Ishikawa (cell line): ENCODE measurements around the gene ZNF688.

ENCODE experiments used
- CEBPB ChIP-seq: IDR thresholded peaks from 2 replicates; pipeline ENCODE4 v1.6.1; 2012
- CREB1 ChIP-seq: IDR thresholded peaks from 2 replicates; pipeline ENCODE4 v1.6.1; 2012; ENCODE audit warnings: low read depth
- EGR1 ChIP-seq: IDR thresholded peaks from 2 replicates; pipeline ENCODE4 v1.6.1; 2012
- EP300 ChIP-seq: IDR thresholded peaks from 2 replicates; pipeline ENCODE4 v1.6.1; 2012; ENCODE audit warnings: borderline replicate concordance
- FOXM1 ChIP-seq: IDR thresholded peaks from 2 replicates; pipeline ENCODE4 v1.6.1; 2012; ENCODE audit warnings: low read depth, borderline replicate concordance
- MAX ChIP-seq: IDR thresholded peaks from 2 replicates; pipeline ENCODE4 v1.6.1; 2012
- NFIC ChIP-seq: IDR thresholded peaks from 2 replicates; pipeline ENCODE4 v1.6.1; 2012
- RAD21 ChIP-seq: IDR thresholded peaks from 2 replicates; pipeline ENCODE4 v1.6.1; 2012; ENCODE audit warnings: low read depth
- REST ChIP-seq: IDR thresholded peaks from 2 replicates; pipeline ENCODE4 v1.6.1; 2012; ENCODE audit warnings: low read depth, mild to moderate bottlenecking
- TAF1 ChIP-seq: IDR thresholded peaks from 2 replicates; pipeline ENCODE4 v1.6.1; 2012; ENCODE audit warnings: low read depth, mild to moderate bottlenecking
- TCF12 ChIP-seq: IDR thresholded peaks from 2 replicates; pipeline ENCODE4 v1.6.1; 2012; ENCODE audit warnings: low read depth
- TEAD4 ChIP-seq: IDR thresholded peaks from 2 replicates; pipeline ENCODE4 v1.6.1; 2012
- USF1 ChIP-seq: IDR thresholded peaks from 2 replicates; pipeline ENCODE4 v1.6.1; 2012
- YY1 ChIP-seq: IDR thresholded peaks from 2 replicates; pipeline ENCODE4 v1.6.1; 2012; ENCODE audit warnings: low read depth
- ZBTB7A ChIP-seq: IDR thresholded peaks from 2 replicates; pipeline ENCODE4 v1.6.1; 2012; ENCODE audit warnings: low read depth

ZNF688 gene

GRCh38 chr16:30561089-30561816 is 10.3 kb downstream of the ZNF688 start:
- no peak for TF ChIP-seq REST
- no peak for TF ChIP-seq TCF12
- no peak for TF ChIP-seq ZBTB7A
- no peak for TF ChIP-seq CEBPB

GRCh38 chr16:30559690-30560089 is 11.8 kb downstream of the ZNF688 start:
- TF ChIP-seq TAF1: no peak
- TF ChIP-seq RAD21: no peak
- no peak for TF ChIP-seq CEBPB
- TF ChIP-seq NFIC: no peak

- TF ChIP-seq CEBPB: no peak
These were observed 12.6 kb downstream of the ZNF688 start for GRCh38 chr16:30558789-30559377.

GRCh38 chr16:30557957-30558788 is 13.3 kb downstream of the ZNF688 start, which contains the start of gene ZNF764:
Gene ZNF764, minus strand, starts transcription at chr16:30558374. Its CDS starts 192 bp downstream, at chr16:30558182.
- TF ChIP-seq NFIC (0 out of 2 replicates have a peak, but pooled peaks have one; percentile 6), YY1 (peak; percentile 99), TAF1 (no peak; the same call in none of the 2 replicates), CEBPB (no peak), USF1 (no peak), REST (no peak), EP300 (no peak), TEAD4 (no peak), TCF12 (peak; percentile 29), FOXM1 (no peak; the same call in 1 of the 2 replicates), MAX (peak; percentile 58), CREB1 (no peak), ZBTB7A (0 out of 2 replicates have a peak, but pooled peaks have one; percentile 70), EGR1 (peak; percentile 97), RAD21 (no peak; the same call in 1 of the 2 replicates)

- TF ChIP-seq CEBPB (no peak), TAF1 (no peak), ZBTB7A (peak; percentile 19; the same call in 1 of the 2 replicates), FOXM1 (no peak)
These were observed 13.9 kb downstream of the ZNF688 start for GRCh38 chr16:30557707-30557956.

- TF ChIP-seq EP300: no peak
- no peak for TF ChIP-seq TAF1
- no peak for TF ChIP-seq TEAD4
- TF ChIP-seq FOXM1: no peak
- no peak for TF ChIP-seq MAX
These were observed 15.4 kb downstream of the ZNF688 start for GRCh38 chr16:30556125-30556473.
